ENCODE data around the gene ESRP2.

Gene ESRP2

DNA sequence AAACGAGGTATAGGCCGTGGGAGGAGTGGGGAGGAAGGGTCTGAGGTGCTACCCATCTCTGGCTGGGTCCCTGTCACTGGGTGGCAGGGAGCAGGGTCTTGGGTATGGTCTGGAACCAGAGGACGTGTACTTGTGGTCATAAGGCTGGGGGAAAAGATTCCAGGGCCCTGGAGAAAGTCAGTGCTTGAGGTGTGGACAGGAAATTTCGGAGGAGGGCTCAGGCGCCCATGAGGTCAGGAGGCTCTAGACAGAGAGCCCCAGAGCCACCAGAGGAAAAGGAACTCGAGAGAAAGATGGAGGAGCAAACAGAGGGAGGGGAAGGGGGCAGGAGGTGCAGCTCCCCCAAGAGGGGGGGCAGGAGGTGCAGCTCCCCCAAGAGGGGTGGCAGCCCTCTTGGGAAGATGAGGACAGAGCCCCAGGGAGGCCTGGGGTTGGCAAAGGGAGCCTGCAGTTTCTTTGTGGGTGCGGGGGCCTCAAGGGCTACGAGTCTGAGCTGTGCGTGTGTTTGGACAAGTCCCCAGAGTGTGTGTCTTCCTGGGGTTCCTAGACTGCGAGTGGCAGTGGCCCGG, 27.7 kb upstream of the ESRP2 start:
- DNase-seq, result no peak

GRCh38 chr16:68259007-68259825, 23.3 kb upstream of the ESRP2 start:
- no peak for DNase-seq

GRCh38 chr16:68257906-68258800, 22.2 kb upstream of the ESRP2 start:
- DNase-seq, result no peak

GRCh38 chr16:68257251-68257905, 21.5 kb upstream of the ESRP2 start:
- DNase-seq, result no peak

- DNase-seq, result no peak
Observed at GRCh38 chr16:68255712-68256111, 19.8 kb upstream of the ESRP2 start.

DNA sequence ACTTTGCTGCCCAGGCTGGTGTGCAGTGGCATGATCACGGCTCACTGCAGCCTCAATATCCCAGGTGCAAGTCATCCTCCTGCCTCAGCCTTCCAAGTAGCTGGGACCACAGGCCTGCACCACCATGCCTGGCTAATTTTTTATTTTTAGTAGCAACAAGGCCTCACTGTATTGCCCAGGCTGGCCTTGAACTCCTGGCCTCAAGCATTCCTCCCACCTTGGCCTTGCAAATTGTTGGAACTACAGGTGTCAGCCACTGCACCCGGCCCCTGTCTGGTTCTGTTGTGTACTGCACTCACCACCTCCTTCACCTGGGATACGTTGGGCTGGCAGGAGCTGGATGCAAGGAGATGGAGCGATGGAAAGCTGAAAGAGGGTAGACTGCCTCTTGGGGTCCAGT, 17.8 kb upstream of the ESRP2 start:
- DNase-seq, result no peak

DNA sequence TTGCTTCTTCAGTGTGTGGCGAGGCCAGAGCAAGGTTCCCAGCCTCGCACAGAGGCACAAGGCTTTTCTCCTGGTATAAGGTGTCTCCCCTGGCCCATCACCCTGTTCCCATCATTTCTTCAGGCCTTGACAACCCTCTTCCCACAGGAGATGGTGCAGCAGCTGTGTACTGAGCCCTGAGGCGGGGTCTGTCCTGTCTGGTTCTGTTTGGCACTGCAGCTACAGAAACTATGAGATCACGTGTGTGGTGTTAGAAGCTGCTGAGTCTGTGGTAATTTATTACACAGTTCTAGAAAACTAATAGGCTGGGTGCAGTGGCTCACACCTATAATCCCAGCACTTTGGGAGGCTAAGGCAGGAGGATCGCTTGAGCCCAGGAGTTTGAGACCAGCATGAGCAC, 16.5 kb upstream of the ESRP2 start:
- DNase-seq, result no peak

- DNase-seq, result no peak
Observed at GRCh38 chr16:68251832-68252231, 15.9 kb upstream of the ESRP2 start.

GRCh38 chr16:68250951-68251350, 15.0 kb upstream of the ESRP2 start:
- no peak for DNase-seq

DNA sequence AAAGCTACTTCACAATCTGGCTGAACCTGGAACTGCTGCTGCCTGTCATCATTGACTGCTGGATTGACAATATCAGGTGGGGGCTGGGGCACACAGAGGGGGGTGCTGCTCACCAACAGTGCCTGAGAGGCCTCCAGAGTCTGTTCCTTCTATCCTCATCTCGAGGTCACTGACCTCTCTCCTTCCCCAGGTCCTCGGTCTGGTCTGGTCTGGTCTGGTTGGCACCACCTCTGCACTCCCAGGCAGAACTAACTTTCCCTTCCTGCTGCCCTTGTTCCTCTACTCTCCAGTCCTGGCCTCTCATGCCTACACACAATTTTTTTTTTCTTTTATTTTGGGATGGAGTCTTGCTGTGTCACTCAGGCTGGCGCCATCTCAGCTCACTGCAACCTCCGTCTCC, 13.4 kb upstream of the ESRP2 start:
- DNase-seq, result no peak

DNA sequence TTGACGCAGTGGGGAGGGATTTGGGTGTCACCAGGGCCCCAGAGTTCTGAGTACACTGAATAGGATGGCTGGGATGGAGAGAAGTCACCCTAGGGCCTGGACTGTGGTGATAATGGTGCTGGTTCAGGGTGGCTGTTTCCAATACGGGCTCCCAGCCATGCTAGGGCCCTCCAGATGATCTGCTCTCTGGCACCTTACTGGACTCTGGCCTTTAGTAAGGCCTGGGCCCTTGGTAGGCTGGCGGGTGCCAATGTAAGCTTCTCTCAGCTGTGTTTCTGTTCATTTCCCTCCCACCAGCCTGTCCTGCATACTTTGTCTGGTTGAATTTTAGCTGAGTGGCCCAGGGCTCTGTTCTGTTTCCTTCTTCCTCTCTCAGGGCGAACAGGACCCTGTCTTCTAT, 12.0 kb upstream of the ESRP2 start:
- DNase-seq, result no peak

GRCh38 chr16:68247400-68247799, 11.5 kb upstream of the ESRP2 start:
- DNase-seq, result no peak

GRCh38 chr16:68246666-68247065, 10.7 kb upstream of the ESRP2 start:
- no peak for DNase-seq

DNA sequence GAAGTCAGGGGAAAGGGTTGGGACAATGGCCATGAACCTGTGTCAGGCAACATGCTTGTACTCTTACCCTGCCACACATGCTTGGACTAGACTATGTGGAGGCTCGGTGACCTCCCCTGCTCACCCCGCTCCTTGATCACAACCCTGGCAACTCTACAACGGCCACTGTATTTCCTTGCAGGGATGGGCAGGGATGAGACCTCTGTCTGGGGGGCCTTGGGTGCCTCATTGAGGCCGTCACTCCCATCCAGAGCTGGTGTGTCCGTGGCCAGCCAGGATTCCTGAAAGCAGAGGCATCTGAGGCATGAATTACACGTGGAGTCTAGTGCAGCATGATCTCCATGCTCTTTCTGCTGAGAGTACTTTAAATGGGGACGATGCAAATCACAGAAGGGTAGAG, 10.2 kb upstream of the ESRP2 start:
- no peak for DNase-seq

GRCh38 chr16:68244903-68245853, 9.3 kb upstream of the ESRP2 start, which contains the start of gene PLA2G15:
PLA2G15 (plus strand) TSS chr16:68245373; CDS start chr16:68245427, 54 bp downstream.
- peak; percentile 97 for DNase-seq

DNA sequence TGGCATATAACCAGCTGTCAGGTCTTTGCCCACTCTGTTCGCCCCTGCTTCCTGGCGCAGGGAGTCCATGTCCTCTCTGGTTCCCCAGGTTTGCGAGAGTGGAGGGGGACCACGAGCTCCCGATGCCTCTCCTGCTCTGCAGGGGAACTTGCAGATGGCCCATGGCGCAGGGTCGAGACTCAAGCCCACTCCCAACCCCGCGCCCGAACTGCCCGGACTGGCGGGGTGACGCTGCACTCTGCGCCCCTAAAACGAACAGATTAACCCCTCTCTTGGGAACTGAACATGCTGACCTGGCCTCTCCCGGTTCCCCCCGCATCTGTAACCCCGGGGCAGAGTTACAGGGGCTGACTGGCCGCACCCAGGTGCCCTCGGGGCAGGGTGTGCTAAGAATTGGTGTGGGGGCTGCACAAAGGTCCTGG, 8.6 kb upstream of the ESRP2 start:
- DNase-seq, result no peak

DNA sequence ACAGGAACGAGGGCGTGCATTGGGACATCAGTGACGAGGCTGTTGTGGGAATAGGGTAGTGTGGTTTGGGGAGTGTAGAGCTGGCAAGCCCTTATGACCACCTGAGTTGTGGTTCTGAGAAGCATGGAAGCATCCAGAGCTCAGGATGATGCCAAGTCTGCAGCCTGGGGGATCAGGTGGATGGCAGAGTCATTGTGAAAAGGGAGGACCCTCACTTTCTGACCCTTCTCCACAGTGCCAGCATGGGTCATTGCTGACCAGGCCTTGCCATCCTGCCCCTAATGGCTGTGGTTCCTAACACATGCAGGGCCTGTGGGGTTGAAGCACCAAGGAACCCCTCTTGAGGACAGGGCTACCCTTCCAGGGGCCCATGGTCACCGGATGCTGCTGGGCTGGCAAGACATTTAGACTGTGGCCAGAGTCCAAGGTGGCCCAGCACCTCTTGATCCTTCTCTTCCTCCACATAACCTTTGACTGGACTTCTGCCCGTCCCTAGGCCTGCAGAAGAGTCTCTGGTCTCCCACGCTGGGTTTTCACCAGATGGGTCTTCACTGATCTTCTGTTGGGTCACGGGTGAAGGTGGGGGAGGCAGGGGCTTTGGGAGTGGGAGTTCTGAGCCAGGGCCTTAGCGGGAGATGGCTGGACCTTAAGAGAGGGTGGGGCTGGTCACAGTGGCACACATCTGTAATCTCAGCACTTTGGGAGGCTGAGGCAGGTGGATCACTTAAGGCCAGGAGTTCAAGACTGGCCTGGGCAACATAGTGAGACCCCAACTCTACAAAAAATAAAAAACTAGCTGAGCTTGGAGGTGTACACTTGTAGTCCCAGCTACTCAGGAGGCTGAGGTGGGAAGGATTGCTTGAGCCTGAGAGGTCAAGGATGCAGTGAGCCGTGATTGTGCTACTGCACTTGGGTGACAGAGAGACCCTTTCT, 7.3 kb upstream of the ESRP2 start:
- no peak for DNase-seq

GRCh38 chr16:68242085-68242484, 6.2 kb upstream of the ESRP2 start:
- no peak for DNase-seq

DNA sequence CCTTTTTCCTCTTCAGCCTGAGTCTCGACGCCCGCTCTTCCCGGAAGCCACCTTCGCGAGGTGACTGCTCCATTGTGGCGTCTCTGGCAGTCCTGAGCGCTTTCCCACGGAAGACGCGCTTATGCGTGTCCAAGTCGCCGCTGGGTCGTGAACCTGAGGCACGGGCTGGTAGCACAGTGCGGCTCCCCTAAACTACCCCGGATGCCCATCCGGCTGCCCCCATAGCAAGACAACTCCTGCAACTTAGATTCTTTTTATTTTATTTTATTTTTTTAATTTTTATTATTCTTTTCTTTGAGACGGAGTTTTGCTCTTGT, 2.1 kb upstream of the ESRP2 start:
- no peak for DNase-seq

DNA sequence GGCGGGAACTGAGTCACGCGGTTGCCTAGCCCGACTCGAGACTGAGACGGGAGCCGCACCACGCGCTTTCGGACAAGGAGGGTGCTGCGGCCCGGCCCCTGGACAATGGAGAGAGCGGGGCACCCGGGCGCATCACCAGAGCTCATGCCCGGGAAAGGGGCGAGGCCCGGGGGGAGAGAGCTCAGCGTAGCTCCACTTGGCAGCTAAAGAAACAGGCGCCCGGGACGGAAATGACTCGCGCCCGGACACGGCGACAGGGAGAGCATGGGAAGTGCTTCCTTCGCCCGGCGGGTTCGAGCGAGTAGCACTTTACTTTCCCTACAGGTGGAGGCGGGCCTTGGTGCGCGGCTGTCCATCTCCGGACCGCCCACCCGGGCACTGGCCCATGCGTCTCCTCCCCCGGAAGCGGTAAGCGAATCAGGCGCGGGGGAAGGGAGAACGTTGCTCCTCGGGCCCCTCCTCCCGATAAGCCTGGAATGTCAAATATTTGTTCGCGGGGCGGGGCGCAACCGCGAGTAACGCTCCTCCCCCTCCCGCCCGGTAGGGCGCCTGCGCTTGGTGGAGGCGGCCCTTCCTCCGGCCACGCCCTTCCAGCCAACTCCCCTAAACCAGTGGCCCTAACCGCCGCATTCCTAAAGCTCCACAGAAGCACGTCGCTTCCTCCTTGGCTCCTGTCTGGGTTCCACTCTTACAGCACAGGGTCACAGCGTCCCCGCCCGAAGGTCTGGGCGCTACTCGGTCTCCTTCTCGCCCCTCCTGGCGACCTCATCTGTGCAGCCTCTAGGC, 1.5 kb upstream of the ESRP2 start:
- peak; percentile 83 for DNase-seq
